Cardiac muscle cell (in vitro differentiated cells and primary cell): ENCODE data around the gene HTT-AS. TPM values are rescaled to one million over a fixed set of nuclear protein-coding genes. Genes with fewer than 3 reads are reported as not detected.

Source experiments
- DNase-seq, 2 donors: peaks; one replicate each; pipeline versions ENCODE4 v3.0.0 to v3.0.0-alpha.2; 2010 to 2017; ENCODE audit warnings: low read depth in 1 of 2, low spot score in 1 of 2
- H3K27ac ChIP-seq: fragments of 200-600 bp; sonication (generic); 2 replicates; pipeline ENCODE4 v1.5.1; 2016
- H3K27me3 ChIP-seq: fragments of 200-600 bp; sonication (generic); 2 replicates; pipeline ENCODE4 v1.6.0; 2016; ENCODE audit warnings: control low read depth
- H3K36me3 ChIP-seq: fragments of 200-600 bp; sonication (generic); 2 replicates; pipeline ENCODE4 v1.5.1; 2016; ENCODE audit warnings: control low read depth
- H3K4me1 ChIP-seq: fragments of 200-600 bp; sonication (generic); 2 replicates; pipeline ENCODE4 v1.8.1; 2017; ENCODE audit warnings: low read depth, mild to moderate bottlenecking, mixed run types
- H3K4me3 ChIP-seq: fragments of 200-600 bp; sonication (generic); 2 replicates; pipeline ENCODE4 v1.5.1; 2016; ENCODE audit warnings: mild to moderate bottlenecking
- H3K9me3 ChIP-seq: fragments of 200-600 bp; sonication (generic); 2 replicates; pipeline ENCODE4 v1.5.1; 2017; ENCODE audit warnings: low read depth, mild to moderate bottlenecking, control low read depth
- polyA plus RNA-seq: library from polyadenylated mRNA; unstranded; fragments of >200 nt; fragmentation: Nextera tagmentation; extraction: Ambion mirVana; gene quantifications from 2 replicates; pipeline ENCODE4 v1.2.1, GENCODE V29; 2016
- total RNA-seq: library from RNA; depleted of rRNA; stranded (reverse); fragments of >200 nt; gene quantifications from 2 replicates; pipeline ENCODE4 v1.2.3, GENCODE V29; 2016
- TF ChIP-seq, protein P1 (sequence below): IDR thresholded peaks from 2 replicates; pipeline ENCODE4 v1.5.1; 2012; ENCODE audit warnings: low read depth, mild to moderate bottlenecking, low read length

Gene HTT-AS
- total and polyA plus RNA-seq, 2 experiments from 2014 or later: not detected

- no peaks in the 10 kb centered on the region for H3K36me3 ChIP-seq
- H3K4me1 ChIP-seq: peaks cover 3% of the 10 kb centered on the region
- no peak overlapping the region for H3K27ac ChIP-seq
- no peak for DNase-seq
- TF ChIP-seq, protein P1, sequence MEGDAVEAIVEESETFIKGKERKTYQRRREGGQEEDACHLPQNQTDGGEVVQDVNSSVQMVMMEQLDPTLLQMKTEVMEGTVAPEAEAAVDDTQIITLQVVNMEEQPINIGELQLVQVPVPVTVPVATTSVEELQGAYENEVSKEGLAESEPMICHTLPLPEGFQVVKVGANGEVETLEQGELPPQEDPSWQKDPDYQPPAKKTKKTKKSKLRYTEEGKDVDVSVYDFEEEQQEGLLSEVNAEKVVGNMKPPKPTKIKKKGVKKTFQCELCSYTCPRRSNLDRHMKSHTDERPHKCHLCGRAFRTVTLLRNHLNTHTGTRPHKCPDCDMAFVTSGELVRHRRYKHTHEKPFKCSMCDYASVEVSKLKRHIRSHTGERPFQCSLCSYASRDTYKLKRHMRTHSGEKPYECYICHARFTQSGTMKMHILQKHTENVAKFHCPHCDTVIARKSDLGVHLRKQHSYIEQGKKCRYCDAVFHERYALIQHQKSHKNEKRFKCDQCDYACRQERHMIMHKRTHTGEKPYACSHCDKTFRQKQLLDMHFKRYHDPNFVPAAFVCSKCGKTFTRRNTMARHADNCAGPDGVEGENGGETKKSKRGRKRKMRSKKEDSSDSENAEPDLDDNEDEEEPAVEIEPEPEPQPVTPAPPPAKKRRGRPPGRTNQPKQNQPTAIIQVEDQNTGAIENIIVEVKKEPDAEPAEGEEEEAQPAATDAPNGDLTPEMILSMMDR: no peak
- no peaks in the 10 kb centered on the region for H3K27me3 ChIP-seq
- no peaks in the 10 kb centered on the region for H3K9me3 ChIP-seq
- no peak overlapping the region for H3K4me3 ChIP-seq
Observed at GRCh38 chr4:3070709-3071500, 3.4 kb downstream of the HTT-AS start.

- Histone ChIP-seq H3K9me3 (no peaks in the 10 kb centered on the region), H3K4me3 (no peak overlapping the region), H3K4me1 (no peaks in the 10 kb centered on the region), H3K27me3 (no peaks in the 10 kb centered on the region), H3K27ac (no peak overlapping the region), H3K36me3 (no peaks in the 10 kb centered on the region)
- no peak for DNase-seq
- TF ChIP-seq, protein P1: no peak
Observed at GRCh38 chr4:3069661-3070199, 4.6 kb downstream of the HTT-AS start.

DNA sequence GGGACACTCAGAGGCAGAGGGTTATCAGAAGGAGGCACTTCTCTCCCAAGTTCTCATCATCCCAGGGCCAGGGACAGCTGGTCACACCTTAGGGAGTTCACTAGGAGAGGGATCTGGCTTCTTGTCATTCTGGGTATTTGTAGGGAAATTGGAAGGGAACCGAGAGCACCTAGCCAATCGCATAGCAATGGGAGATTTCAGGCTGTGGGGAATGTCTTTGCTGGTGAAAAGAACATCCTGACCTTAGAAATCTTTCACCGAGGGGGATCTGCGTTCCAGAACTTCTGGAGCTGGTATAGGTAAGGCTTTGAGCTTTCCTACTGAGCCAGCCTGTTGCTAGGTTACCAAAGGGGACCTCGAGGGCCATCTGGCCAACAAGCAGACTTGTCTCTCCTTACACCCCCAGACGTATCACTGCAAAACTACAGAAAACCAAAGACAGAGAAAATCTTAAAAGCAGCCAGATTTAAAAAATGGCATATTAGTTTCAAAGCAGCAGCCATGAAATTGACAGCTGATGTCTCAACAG, 6.8 kb downstream of the HTT-AS start:
- Histone ChIP-seq H3K4me3 (no peak overlapping the region), H3K9me3 (no peaks in the 10 kb centered on the region), H3K36me3 (no peaks in the 10 kb centered on the region), H3K27ac (no peak overlapping the region), H3K4me1 (no peaks in the 10 kb centered on the region), H3K27me3 (no peaks in the 10 kb centered on the region)
- TF ChIP-seq, protein P1: no peak
- DNase-seq: no peak

- TF ChIP-seq, protein P1: no peak
- H3K4me3 ChIP-seq: no peak overlapping the region
- no peak for DNase-seq
Observed at GRCh38 chr4:3066836-3067400, 7.4 kb downstream of the HTT-AS start.

DNA sequence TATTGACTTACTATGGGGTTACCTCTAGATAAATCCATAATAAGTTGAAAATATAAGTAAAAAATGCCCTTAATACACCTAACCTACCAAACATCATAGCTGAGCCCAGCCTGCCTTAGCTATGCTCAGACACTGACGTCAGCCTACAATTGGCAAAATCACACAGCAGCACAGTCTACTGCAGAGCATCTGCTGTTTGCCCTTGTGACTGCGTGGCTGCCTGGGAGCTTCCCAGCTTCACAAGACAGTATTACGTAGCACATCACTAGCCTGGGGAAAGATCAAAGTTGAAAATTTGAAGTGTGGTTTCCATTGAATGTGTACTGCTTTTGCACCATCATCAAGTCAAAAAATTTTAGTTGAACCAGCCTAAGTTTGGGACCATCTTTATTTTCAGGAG, 8.8 kb downstream of the HTT-AS start:
- H3K9me3 ChIP-seq: no peaks in the 10 kb centered on the region
- TF ChIP-seq, protein P1: no peak
- no peak overlapping the region for H3K27ac ChIP-seq
- H3K4me3 ChIP-seq: no peak overlapping the region
- DNase-seq: no peak
- H3K27me3 ChIP-seq: no peaks in the 10 kb centered on the region
- no peaks in the 10 kb centered on the region for H3K4me1 ChIP-seq
- H3K36me3 ChIP-seq: no peaks in the 10 kb centered on the region

More at GRCh38 chr4:3066836-3067400, 7.4 kb downstream of the HTT-AS start:
- Histone ChIP-seq H3K27me3 (no peaks in the 10 kb centered on the region), H3K36me3 (no peaks in the 10 kb centered on the region), H3K27ac (no peak overlapping the region), H3K9me3 (no peaks in the 10 kb centered on the region), H3K4me1 (no peaks in the 10 kb centered on the region)
